IMR-90 (cell line): ENCODE data around the gene APOL2.
"Not testable (repeated sequence)": the region's sequence is repeated elsewhere in the genome, so short reads cannot be mapped to it uniquely, and the experiment has no call there.

Experiments
- BHLHE40 ChIP-seq: fragments of 150-350 bp; IDR thresholded peaks from 2 replicates; pipeline ENCODE4 v1.6.1; 2016; ENCODE audit warnings: mild to moderate bottlenecking, low read depth, low read length
- CEBPB ChIP-seq: IDR thresholded peaks from 2 replicates; pipeline ENCODE4 v1.6.1; 2012; ENCODE audit warnings: low read depth, low read length, improper control_type of control experiment
- CHD1 ChIP-seq: IDR thresholded peaks from 2 replicates; pipeline ENCODE4 v1.6.1; 2012; ENCODE audit warnings: low read depth, low read length, improper control_type of control experiment
- CTCF ChIP-seq: conservative IDR thresholded peaks from 2 replicates; pipeline ENCODE4 v1.5.1; 2012; ENCODE audit warnings: mild to moderate bottlenecking, low read depth, low read length, improper control_type of control experiment
- POLR2A ChIP-seq: IDR thresholded peaks from 2 replicates; pipeline ENCODE4 v1.6.1; 2012; ENCODE audit warnings: mild to moderate bottlenecking, low read depth, low read length
- USF2 ChIP-seq: fragments of 150-350 bp; IDR thresholded peaks from 2 replicates; pipeline ENCODE4 v1.6.1; 2017; ENCODE audit warnings: mild to moderate bottlenecking, antibody characterized with exemption, low read length, low read depth

- TF ChIP-seq CTCF, POLR2A, BHLHE40, CEBPB, CHD1, USF2: not testable (repeated sequence)
Observed at GRCh38 chr22:36201025-36201424, 38.3 kb downstream of the APOL2 start.
